Brain pericyte (primary cell): ENCODE measurements around the gene AGAP3.
A peak's percentile ranks its signal among the peaks of the same experiment; 100 is the strongest.

ENCODE experiments used
- DNase-seq: peaks from one replicate; pipeline ENCODE4 v3.0.0-alpha.2; 2012; ENCODE audit warnings: low read depth, low spot score

AGAP3 gene

GRCh38 chr7:151088019-151088855, 2.0 kb downstream of the AGAP3 start:
- no peak for DNase-seq

- no peak for DNase-seq
Observed at GRCh38 chr7:151088856-151089699, 2.8 kb downstream of the AGAP3 start.

GRCh38 chr7:151089893-151090730, 3.8 kb downstream of the AGAP3 start:
- no peak for DNase-seq

GRCh38 chr7:151091003-151091402, 4.7 kb downstream of the AGAP3 start:
- DNase-seq, result no peak

- no peak for DNase-seq
Observed at GRCh38 chr7:151091431-151091830, 5.2 kb downstream of the AGAP3 start.

GRCh38 chr7:151091988-151092387, 5.7 kb downstream of the AGAP3 start:
- DNase-seq, result no peak

- DNase-seq, result no peak
Observed at GRCh38 chr7:151093748-151094147, 7.5 kb downstream of the AGAP3 start.

GRCh38 chr7:151094675-151095074, 8.4 kb downstream of the AGAP3 start:
- DNase-seq, result no peak

GRCh38 chr7:151095123-151095797, 9.0 kb downstream of the AGAP3 start:
- DNase-seq, result no peak

- DNase-seq, result no peak
Observed at GRCh38 chr7:151095828-151096475, 9.7 kb downstream of the AGAP3 start.

GRCh38 chr7:151099486-151100211, 13.4 kb downstream of the AGAP3 start:
- DNase-seq, result no peak

- no peak for DNase-seq
Observed at GRCh38 chr7:151100921-151101320, 14.6 kb downstream of the AGAP3 start.

- no peak for DNase-seq
Observed at GRCh38 chr7:151101621-151102396, 15.5 kb downstream of the AGAP3 start.

- no peak for DNase-seq
Observed at GRCh38 chr7:151102991-151103390, 16.7 kb downstream of the AGAP3 start.

- DNase-seq, result no peak
Observed at GRCh38 chr7:151103973-151104372, 17.7 kb downstream of the AGAP3 start.

- peak; percentile 51 for DNase-seq
Observed at GRCh38 chr7:151104411-151105235, 18.3 kb downstream of the AGAP3 start.

- DNase-seq, result no peak
Observed at GRCh38 chr7:151107882-151108281, 21.6 kb downstream of the AGAP3 start.
